IMR-90 (cell line): Measurements from ENCODE around the gene SMOC1. TPM values are rescaled to one million over a fixed set of nuclear protein-coding genes. Genes with fewer than 3 reads are reported as not detected.

ENCODE experiments used
- ATAC-seq: fragments of 200-7000 bp; cut with Tn5 transposase; 2 replicates; pipeline ENCODE4 v1.9.1; 2020; ENCODE audit warnings: low read depth, mild to moderate bottlenecking, moderate library complexity
- BruUV-seq: library from RNA; stranded (reverse); fragments of 400-500 nt; replicated peaks from 2 replicates; lab custom pipeline; 2021; lab: Mats Ljungman, UMichigan
- CTCF ChIA-PET: fragments of 300-600 bp; formaldehyde crosslinking; extraction: SDS; loops from one replicate; lab custom pipeline; 2021; ENCODE audit warnings: antibody characterized with exemption; lab: Yijun Ruan, JAX
- POLR2A ChIA-PET: fragments of 300-600 bp; sonication (Branson Sonifier 250); formaldehyde crosslinking; loops from one replicate; lab custom pipeline; 2022; ENCODE audit warnings: antibody characterized with exemption; ENCODE audit not compliant: unreplicated experiment; lab: Charles Lee
- DNase-seq: peaks from one replicate; pipeline ENCODE4 v3.0.0; 2013
- H2AFZ ChIP-seq: replicated peaks from 2 replicates; pipeline ENCODE3; 2013; ENCODE audit warnings: low read length, mild to moderate bottlenecking; ENCODE audit not compliant: poor library complexity
- H2AK5ac ChIP-seq: 2 replicates; pipeline ENCODE4 v1.6.1; 2013; ENCODE audit warnings: low read depth, low read length, inconsistent platforms
- H2AK9ac ChIP-seq: replicated peaks from 2 replicates; pipeline ENCODE3; 2013; ENCODE audit warnings: mild to moderate bottlenecking, low read depth, low read length, moderate library complexity; ENCODE audit not compliant: poor library complexity
- H2BK120ac ChIP-seq: 2 replicates; pipeline ENCODE4 v1.6.1; 2013; ENCODE audit warnings: low read depth, low read length, inconsistent platforms
- H2BK15ac ChIP-seq: 3 replicates; pipeline ENCODE4 v1.6.1; 2013; ENCODE audit warnings: low read depth, low read length, inconsistent platforms
- H2BK20ac ChIP-seq: 2 replicates; pipeline ENCODE4 v1.6.1; 2013; ENCODE audit warnings: low read depth, mild to moderate bottlenecking, inconsistent platforms, low read length, moderate library complexity
- H2BK5ac ChIP-seq: 2 replicates; pipeline ENCODE4 v1.6.1; 2013; ENCODE audit warnings: mild to moderate bottlenecking, low read depth, low read length, inconsistent platforms; ENCODE audit not compliant: poor library complexity, severe bottlenecking
- H3K14ac ChIP-seq: replicated peaks from 2 replicates; pipeline ENCODE4 v1.6.1; 2013; ENCODE audit warnings: low read depth, low read length, inconsistent platforms
- H3K18ac ChIP-seq: 2 replicates; pipeline ENCODE4 v1.6.1; 2013; ENCODE audit warnings: low read depth, low read length, control low read depth
- H3K23ac ChIP-seq: 2 replicates; pipeline ENCODE4 v1.6.1; 2013; ENCODE audit warnings: low read depth, low read length, inconsistent platforms
- H3K27ac ChIP-seq: 2 replicates; pipeline ENCODE4 v1.5.1; 2013; ENCODE audit warnings: mild to moderate bottlenecking, control low read depth, low read length; ENCODE audit not compliant: insufficient read depth
- H3K27me3 ChIP-seq: 2 replicates; pipeline ENCODE4 v1.6.1; 2013; ENCODE audit warnings: low read length; ENCODE audit not compliant: control insufficient read depth, insufficient read depth
- H3K36me3 ChIP-seq: 2 replicates; pipeline ENCODE4 v1.6.1; 2013; ENCODE audit warnings: low read length, mixed read lengths; ENCODE audit not compliant: control insufficient read depth, insufficient read depth
- H3K4ac ChIP-seq: 2 replicates; pipeline ENCODE4 v1.6.1; 2013; ENCODE audit warnings: low read depth, low read length, inconsistent platforms
- H3K4me1 ChIP-seq: 2 replicates; pipeline ENCODE4 v1.6.1; 2013; ENCODE audit warnings: low read length, mixed read lengths; ENCODE audit not compliant: control insufficient read depth, insufficient read depth
- H3K4me2 ChIP-seq: 2 replicates; pipeline ENCODE4 v1.6.1; 2013; ENCODE audit warnings: low read depth, mild to moderate bottlenecking, control low read depth, low read length, moderate library complexity
- H3K4me3 ChIP-seq: 2 replicates; pipeline ENCODE4 v1.5.1; 2013; ENCODE audit warnings: low read depth, mild to moderate bottlenecking, control low read depth, low read length, moderate library complexity; ENCODE audit not compliant: insufficient read depth
- H3K56ac ChIP-seq: 2 replicates; pipeline ENCODE4 v1.6.1; 2013; ENCODE audit warnings: low read length, inconsistent platforms; ENCODE audit not compliant: insufficient read depth; ENCODE audit errors: extremely low read depth
- H3K79me1 ChIP-seq, 2 experiments: 2 replicates each; pipeline ENCODE4 v1.6.1; 2013; ENCODE audit warnings: low read length in 2 of 2, inconsistent platforms in 1 of 2, low read depth in 1 of 2
- H3K9ac ChIP-seq: 2 replicates; pipeline ENCODE4 v1.6.1; 2013; ENCODE audit warnings: low read depth, low read length, control low read depth
- H3K9me1 ChIP-seq: 2 replicates; pipeline ENCODE4 v1.6.1; 2013; ENCODE audit warnings: low read length, inconsistent platforms; ENCODE audit not compliant: insufficient read depth
- H3K9me3 ChIP-seq: 2 replicates; pipeline ENCODE4 v1.6.1; 2013; ENCODE audit warnings: low read length; ENCODE audit not compliant: control insufficient read depth, insufficient read depth
- H4K20me1 ChIP-seq: 2 replicates; pipeline ENCODE4 v1.6.1; 2013; ENCODE audit warnings: low read length, inconsistent platforms; ENCODE audit not compliant: insufficient read depth
- H4K5ac ChIP-seq: 2 replicates; pipeline ENCODE4 v1.6.1; 2013; ENCODE audit warnings: mild to moderate bottlenecking, low read depth, low read length, control low read depth
- H4K8ac ChIP-seq, 2 experiments: 2 replicates each; pipeline ENCODE4 v1.6.1; 2013; ENCODE audit warnings: low read depth in 2 of 2, low read length in 2 of 2, control low read depth in 1 of 2, inconsistent platforms in 1 of 2
- H4K91ac ChIP-seq: 2 replicates; pipeline ENCODE4 v1.6.1; 2013; ENCODE audit warnings: low read depth, low read length, inconsistent platforms; ENCODE audit not compliant: insufficient read depth
- BHLHE40 ChIP-seq: fragments of 150-350 bp; IDR thresholded peaks from 2 replicates; pipeline ENCODE4 v1.6.1; 2016; ENCODE audit warnings: mild to moderate bottlenecking, low read depth, low read length
- CEBPB ChIP-seq: IDR thresholded peaks from 2 replicates; pipeline ENCODE4 v1.6.1; 2012; ENCODE audit warnings: low read depth, low read length, improper control_type of control experiment
- NFE2L2 ChIP-seq: fragments of 150-350 bp; IDR thresholded peaks from 2 replicates; pipeline ENCODE4 v1.6.1; 2016; ENCODE audit warnings: low read depth, mild to moderate bottlenecking, low read length
- RAD21 ChIP-seq: IDR thresholded peaks from 2 replicates; pipeline ENCODE4 v1.6.1; 2012; ENCODE audit warnings: low read length, improper control_type of control experiment
- WGBS, 2 experiments: methylation state at CpG; one replicate each; pipeline versions ENCODE4 v1.1.5 to v1.1.7; 2013; ENCODE audit warnings: missing lambda C conversion rate in 2 of 2; ENCODE audit not compliant: insufficient read length in 1 of 2; ENCODE audit errors: extremely low coverage in 2 of 2; 5-methylcytosine and 5-hydroxymethylcytosine counted together
- dilution Hi-C: fragments of 300-500 bp; cut with HindIII; formaldehyde crosslinking; loops from one replicate; pipeline ENCODE4 v1.14.3; 2018; ENCODE audit warnings: low sequenced_read_pairs; ENCODE audit not compliant: unreplicated experiment
- in situ Hi-C: fragments of 300-500 bp; cut with MboI; formaldehyde crosslinking; loops from 3 replicates; pipeline ENCODE4 v1.14.3; 2019; ENCODE audit warnings: low sequenced_read_pairs, inconsistent platforms, mixed read lengths
- intact Hi-C: fragments of 100-400 bp; cut with micrococcal nuclease; formaldehyde crosslinking; loops from 2 replicates; pipeline ENCODE4 v1.10.0; 2022
- polyA plus RNA-seq, 3 experiments: library from polyadenylated mRNA; depleted of rRNA; stranded (reverse); fragments of >200 nt; gene quantifications; 2 replicates each; pipeline ENCODE4 v1.2.3, GENCODE V29; 2012; ENCODE audit warnings: low replicate concordance in 1 of 3
- total RNA-seq: library from RNA; depleted of rRNA; stranded (reverse); fragments of >200 nt; gene quantifications from 2 replicates; pipeline ENCODE4 v1.2.3, GENCODE V29; 2012
- TF ChIP-seq, protein P1 (sequence below): fragments of 150-350 bp; IDR thresholded peaks from 2 replicates; pipeline ENCODE4 v1.6.1; 2017; ENCODE audit warnings: mild to moderate bottlenecking, antibody characterized with exemption, low read length, low read depth
- TF ChIP-seq, protein P2 (sequence below): conservative IDR thresholded peaks from 2 replicates; pipeline ENCODE4 v1.5.1; 2012; ENCODE audit warnings: mild to moderate bottlenecking, low read depth, low read length, improper control_type of control experiment

The SMOC1 gene
- total and polyA plus RNA-seq, 2 of the 4 experiments (the other 2 are of a cell fraction) = 0.90 to 4.1 TPM

DNA sequence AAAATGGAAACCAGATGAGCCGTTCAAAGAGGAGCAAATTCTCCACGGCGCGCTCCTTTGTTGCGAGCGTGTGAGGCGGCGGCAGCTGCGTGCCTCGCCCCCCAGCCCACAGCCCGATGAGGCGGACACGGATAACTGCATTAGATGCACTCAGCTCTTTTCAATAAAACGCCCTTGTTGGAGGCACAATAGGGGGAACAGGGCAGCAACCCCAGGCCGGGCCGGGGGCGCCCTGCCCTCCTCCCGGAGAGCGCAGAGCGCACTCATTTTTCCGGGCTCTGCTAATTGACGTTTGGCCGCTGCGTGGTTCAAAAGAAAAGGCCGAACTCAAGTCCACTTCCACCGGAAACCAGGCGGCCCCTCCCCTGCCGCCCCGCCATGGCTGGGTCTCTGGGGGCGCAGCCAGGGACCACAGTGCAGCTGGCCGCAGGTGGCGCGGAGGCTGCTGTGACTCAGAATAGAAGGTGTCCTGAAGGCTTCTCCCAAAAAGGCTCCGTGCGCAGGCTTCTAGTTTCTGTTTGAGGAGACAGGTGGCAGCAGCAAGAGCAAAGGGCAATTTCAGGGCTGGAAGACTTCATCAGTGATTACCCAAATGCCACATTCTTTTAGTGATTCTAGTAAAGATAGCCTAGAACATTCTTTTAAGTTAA lies 29.0 kb upstream of the SMOC1 start:
- Histone ChIP-seq H2BK20ac (no peak overlapping the region), H2BK120ac (no peak overlapping the region), H3K9me1 (no peaks in the 10 kb centered on the region), H3K9me3 (no peaks in the 10 kb centered on the region), H3K27me3 (peaks cover 48% of the 10 kb centered on the region), H2AK9ac (no peak overlapping the region), H3K4me2 (no peak overlapping the region; the same call in 1 of the 2 replicates), H3K9ac (no peak overlapping the region), H3K4me3 (no peak overlapping the region), H3K23ac (no peak overlapping the region), H2AK5ac (no peak overlapping the region), H3K4me1 (no peaks in the 10 kb centered on the region), H4K91ac (no peak overlapping the region), H3K18ac (no peak overlapping the region), H3K4ac (no peak overlapping the region), H4K5ac (no peak overlapping the region), H2BK5ac (no peak overlapping the region), H3K14ac (no peak overlapping the region), H3K56ac (no peak overlapping the region), H4K20me1 (no peaks in the 10 kb centered on the region), H4K8ac (no peak overlapping the region), H2AFZ (peak overlapping the region; percentile 5), H3K27ac (no peak overlapping the region), H2BK15ac (no peak overlapping the region), H3K79me1 (no peaks in the 10 kb centered on the region), H3K36me3 (no peaks in the 10 kb centered on the region)
- intact Hi-C loops = no loop called here
- dilution Hi-C loops = no loop called here
- no TSS peak for BruUV-seq
- DNase-seq = no peak
- ChIA-PET POLR2A (no interaction called here), CTCF (no interaction called here)
- in situ Hi-C loops = no loop called here
- no peak for TF ChIP-seq CEBPB
- TF ChIP-seq, protein P1, sequence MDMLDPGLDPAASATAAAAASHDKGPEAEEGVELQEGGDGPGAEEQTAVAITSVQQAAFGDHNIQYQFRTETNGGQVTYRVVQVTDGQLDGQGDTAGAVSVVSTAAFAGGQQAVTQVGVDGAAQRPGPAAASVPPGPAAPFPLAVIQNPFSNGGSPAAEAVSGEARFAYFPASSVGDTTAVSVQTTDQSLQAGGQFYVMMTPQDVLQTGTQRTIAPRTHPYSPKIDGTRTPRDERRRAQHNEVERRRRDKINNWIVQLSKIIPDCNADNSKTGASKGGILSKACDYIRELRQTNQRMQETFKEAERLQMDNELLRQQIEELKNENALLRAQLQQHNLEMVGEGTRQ = no peak
- no peak for TF ChIP-seq RAD21
- TF ChIP-seq, protein P2, sequence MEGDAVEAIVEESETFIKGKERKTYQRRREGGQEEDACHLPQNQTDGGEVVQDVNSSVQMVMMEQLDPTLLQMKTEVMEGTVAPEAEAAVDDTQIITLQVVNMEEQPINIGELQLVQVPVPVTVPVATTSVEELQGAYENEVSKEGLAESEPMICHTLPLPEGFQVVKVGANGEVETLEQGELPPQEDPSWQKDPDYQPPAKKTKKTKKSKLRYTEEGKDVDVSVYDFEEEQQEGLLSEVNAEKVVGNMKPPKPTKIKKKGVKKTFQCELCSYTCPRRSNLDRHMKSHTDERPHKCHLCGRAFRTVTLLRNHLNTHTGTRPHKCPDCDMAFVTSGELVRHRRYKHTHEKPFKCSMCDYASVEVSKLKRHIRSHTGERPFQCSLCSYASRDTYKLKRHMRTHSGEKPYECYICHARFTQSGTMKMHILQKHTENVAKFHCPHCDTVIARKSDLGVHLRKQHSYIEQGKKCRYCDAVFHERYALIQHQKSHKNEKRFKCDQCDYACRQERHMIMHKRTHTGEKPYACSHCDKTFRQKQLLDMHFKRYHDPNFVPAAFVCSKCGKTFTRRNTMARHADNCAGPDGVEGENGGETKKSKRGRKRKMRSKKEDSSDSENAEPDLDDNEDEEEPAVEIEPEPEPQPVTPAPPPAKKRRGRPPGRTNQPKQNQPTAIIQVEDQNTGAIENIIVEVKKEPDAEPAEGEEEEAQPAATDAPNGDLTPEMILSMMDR = no peak
- TF ChIP-seq NFE2L2 = no peak
- TF ChIP-seq BHLHE40 = no peak
- WGBS, 2 experiments = 60% methylated on average over 19 of the region's 35 CpGs; no CpG with 5 or more reads in 1 of the 2 experiments
- ATAC-seq = no peak
